Left lung (tissue), 10 donors: ENCODE data around the gene MAST4. TPM values are rescaled to one million over a fixed set of nuclear protein-coding genes. Genes with fewer than 3 reads are reported as not detected.

Source experiments
- ATAC-seq: fragments of 200-7000 bp; cut with Tn5 transposase; one replicate; pipeline ENCODE4 v1.9.1; 2020; ENCODE audit warnings: moderate library complexity
- DNase-seq, 4 donors: peaks; one replicate each; pipeline ENCODE4 v3.0.0-alpha.2; 2013 to 2020
- H3K27ac ChIP-seq, 2 donors: fragments of 200-600 bp; sonication (generic) in 1 of 2; one replicate each; pipeline versions ENCODE4 v1.5.0 to v1.8.0; 2020 to 2021
- H3K27me3 ChIP-seq, 2 donors: fragments of 200-600 bp; sonication (generic) in 1 of 2; one replicate each; pipeline versions ENCODE4 v1.5.0 to v1.8.0; 2020 to 2021
- H3K36me3 ChIP-seq, 2 donors: fragments of 200-600 bp; sonication (generic) in 1 of 2; one replicate each; pipeline versions ENCODE4 v1.5.0 to v1.8.0; 2020 to 2021
- H3K4me1 ChIP-seq, 2 donors: fragments of 200-600 bp; one replicate each; pipeline ENCODE4 v1.8.0; 2021
- H3K4me3 ChIP-seq, 2 donors: fragments of 200-600 bp; sonication (generic) in 1 of 2; one replicate each; pipeline versions ENCODE4 v1.5.0 to v1.8.0; 2020 to 2021; ENCODE audit warnings: mild to moderate bottlenecking in 1 of 2
- H3K9me3 ChIP-seq, 2 donors: fragments of 200-600 bp; sonication (generic) in 1 of 2; one replicate each; pipeline versions ENCODE4 v1.5.0 to v1.8.0; 2020 to 2021
- CTCF ChIP-seq, 2 donors: fragments of 200-600 bp; sonication (generic) in 1 of 2; IDR thresholded peaks; one replicate each; pipeline versions ENCODE4 v1.5.0 to v1.8.0; 2021; ENCODE audit warnings: antibody characterized with exemption in 2 of 2
- intact Hi-C, 2 donors: fragments of 100-400 bp; cut with DNase I; formaldehyde crosslinking; loops; one replicate each; pipeline versions ENCODE4 v1.11.2 to v1.14.2; 2022
- polyA plus RNA-seq, 6 donors: library from polyadenylated mRNA; unstranded; fragments of 120-200 nt; gene quantifications; one replicate each; pipeline ENCODE4 v1.2.1, GENCODE V29; 2013; ENCODE audit not compliant: insufficient read length in 6 of 6
- total RNA-seq, 2 donors: library from RNA; stranded (reverse); fragmentation: NEBNext Ultra II Directional; extraction: Animal tissue kit (Norgen Biotek cat#: 25700); gene quantifications; one replicate each; pipeline ENCODE4 v1.2.1, GENCODE V29; 2021
- donor health status: DM: no; HTN: yes; CAD: no.
- donor health status: DM: no; HTN: no; CAD: no.

Gene MAST4
- total and polyA plus RNA-seq, 8 donors: 47.7 to 57.6 (median 53.0) TPM

DNA sequence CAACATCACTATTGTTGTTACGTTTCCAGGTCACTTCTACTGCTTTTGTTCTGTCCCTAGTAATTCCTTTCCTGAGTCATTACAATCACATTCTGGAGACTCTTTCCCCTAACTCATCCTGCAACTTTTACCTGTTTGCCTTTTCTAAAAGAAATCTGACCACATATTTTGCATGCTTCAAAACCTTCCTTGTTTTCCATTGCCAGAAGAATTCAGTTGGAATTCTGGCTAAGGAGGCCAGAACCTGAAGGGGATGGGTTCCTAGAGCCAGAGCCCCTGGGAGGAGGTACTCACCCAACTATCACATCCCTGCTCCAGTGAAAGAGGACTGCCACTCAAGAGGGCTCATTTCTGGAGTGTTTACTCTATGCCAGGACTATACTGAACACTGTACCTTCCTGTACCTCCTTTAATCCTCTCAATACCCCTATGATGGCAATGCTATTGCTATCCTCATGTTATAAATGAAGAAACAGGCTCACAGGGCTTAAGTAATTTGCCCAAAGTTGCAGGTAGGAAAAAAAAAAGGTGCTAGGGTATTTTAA lies 42.8 kb upstream of the MAST4 start:
- Histone ChIP-seq H3K36me3 (no peaks in the 10 kb centered on the region), H3K27me3 (no peaks in the 10 kb centered on the region), H3K9me3 (peaks cover 0 to 7% of the 10 kb centered on the region in 2 donors), H3K4me3 (no peak overlapping the region), H3K27ac (no peak overlapping the region), H3K4me1 (peaks cover 0 to 10% of the 10 kb centered on the region in 2 donors)
- intact Hi-C loops: no loop called here
- no peak for TF ChIP-seq CTCF (IDR thresholded peaks at IDR 0.05)
- DNase-seq (no peak), ATAC-seq (peak; percentile 66)

GRCh38 chr5:66553916-66554575 lies 42.1 kb upstream of the MAST4 start:
- Histone ChIP-seq H3K9me3 (peaks cover 0 to 5% of the 10 kb centered on the region in 2 donors), H3K4me1 (peaks cover 0 to 10% of the 10 kb centered on the region in 2 donors), H3K4me3 (no peak overlapping the region), H3K27ac (no peak overlapping the region), H3K27me3 (no peaks in the 10 kb centered on the region), H3K36me3 (no peaks in the 10 kb centered on the region)
- ATAC-seq (peak; percentile 91), DNase-seq (no peak)
- intact Hi-C loops: no loop called here
- no peak for TF ChIP-seq CTCF (IDR thresholded peaks at IDR 0.05)

DNA sequence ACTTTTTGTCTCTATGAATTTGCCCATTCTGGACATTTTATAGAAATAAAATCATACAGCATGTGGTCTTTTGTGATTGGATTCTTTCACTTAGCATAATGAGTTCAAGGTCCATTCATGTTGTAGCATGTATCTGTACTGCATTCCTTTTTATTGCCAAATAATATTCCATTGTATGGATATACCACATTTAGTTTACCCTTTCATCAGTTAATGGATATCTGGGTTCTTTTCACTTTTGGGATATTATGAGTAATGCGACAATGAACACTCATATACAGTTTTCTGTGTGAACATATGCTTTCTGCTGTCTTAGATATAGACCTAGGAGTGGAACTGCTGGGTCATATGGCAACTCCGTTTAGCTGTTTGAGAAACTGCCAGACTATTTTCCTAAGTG lies 41.3 kb upstream of the MAST4 start:
- no peak overlapping the region for H3K4me3 ChIP-seq
- no peaks in the 10 kb centered on the region for H3K36me3 ChIP-seq
- ATAC-seq (no peak), DNase-seq (no peak)
- H3K9me3 ChIP-seq: peaks cover 0 to 5% of the 10 kb centered on the region in 2 donors
- TF ChIP-seq CTCF (IDR thresholded peaks at IDR 0.05): no peak
- no peaks in the 10 kb centered on the region for H3K27me3 ChIP-seq
- peaks cover 0 to 10% of the 10 kb centered on the region in 2 donors for H3K4me1 ChIP-seq
- intact Hi-C loops: no loop called here
- no peak overlapping the region for H3K27ac ChIP-seq

- peaks cover 0 to 5% of the 10 kb centered on the region in 2 donors for H3K9me3 ChIP-seq
- H3K4me1 ChIP-seq: peaks cover 0 to 8% of the 10 kb centered on the region in 2 donors
- no peak for DNase-seq
- no peak overlapping the region for H3K4me3 ChIP-seq
- TF ChIP-seq CTCF (IDR thresholded peaks at IDR 0.05): no peak
- H3K27ac ChIP-seq: no peak overlapping the region
- H3K36me3 ChIP-seq: no peaks in the 10 kb centered on the region
- no peak for ATAC-seq
- intact Hi-C loops: no loop called here
- no peaks in the 10 kb centered on the region for H3K27me3 ChIP-seq
Observed at GRCh38 chr5:66558560-66558959, 37.6 kb upstream of the MAST4 start.

DNA sequence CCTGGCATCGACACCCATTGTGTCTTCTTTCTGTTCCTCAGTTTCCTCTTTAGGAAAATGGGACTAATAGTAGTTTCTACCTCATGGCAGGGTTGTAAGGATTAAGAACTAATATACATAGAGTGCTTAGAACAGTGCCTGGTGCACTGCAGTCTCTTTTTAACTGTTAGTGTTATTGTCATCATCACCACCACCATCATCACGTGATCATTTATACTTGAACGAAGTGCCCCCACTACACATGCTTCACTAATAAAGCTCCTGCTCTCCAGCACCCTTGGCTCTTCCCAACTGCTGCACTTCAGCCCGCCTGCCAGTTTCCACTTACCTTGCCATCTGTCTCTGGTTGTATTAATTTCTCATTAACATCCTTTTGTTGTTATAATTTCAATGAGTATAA lies 35.8 kb upstream of the MAST4 start:
- no peak for ATAC-seq
- H3K4me1 ChIP-seq: no peaks in the 10 kb centered on the region
- H3K9me3 ChIP-seq: no peaks in the 10 kb centered on the region
- no peak overlapping the region for H3K27ac ChIP-seq
- intact Hi-C loops: no loop called here
- H3K27me3 ChIP-seq: no peaks in the 10 kb centered on the region
- no peak for TF ChIP-seq CTCF (IDR thresholded peaks at IDR 0.05)
- DNase-seq: no peak
- H3K4me3 ChIP-seq: no peak overlapping the region
- no peaks in the 10 kb centered on the region for H3K36me3 ChIP-seq
